Measurements from ENCODE around the gene BCAS4. TPM values are rescaled to one million over a fixed set of nuclear protein-coding genes. Genes with fewer than 3 reads are reported as not detected.
A peak's percentile ranks its signal among the peaks of the same experiment; 100 is the strongest.

Gene BCAS4
- total RNA-seq, 2 experiments from 2014 or later: 19.0 to 20.9 TPM

DNA sequence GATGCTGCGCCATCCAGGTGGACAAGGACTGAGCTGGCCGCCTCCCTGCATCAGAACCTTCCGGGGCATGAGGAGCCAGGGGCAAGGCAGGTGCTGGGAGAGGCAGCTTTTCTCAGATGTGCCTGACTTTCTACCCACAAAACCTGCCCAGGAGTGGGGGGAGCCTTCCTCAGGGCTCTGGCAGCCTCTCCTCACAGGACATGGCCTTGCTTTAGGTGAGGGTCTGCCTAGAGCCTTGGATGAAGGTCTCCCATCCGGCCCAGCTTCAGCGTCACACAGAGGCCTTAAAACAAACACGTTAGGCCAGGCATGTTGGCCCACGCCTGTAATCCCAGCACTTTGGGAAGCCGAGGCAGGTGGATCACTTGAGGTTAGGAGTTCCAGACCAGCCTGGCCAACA is 7.4 kb downstream of the BCAS4 start:
- peaks cover 26% of the 10 kb centered on the region for H3K4me1 Mint-ChIP-seq (ENCODE audit: low read depth)
- DNase-seq (no peak), ATAC-seq (ENCODE audit: poor library complexity) (no peak)
- H3K36me3 Mint-ChIP-seq (ENCODE audit: low read depth): peaks cover 5% of the 10 kb centered on the region
- no peaks in the 10 kb centered on the region for H3K36me3 ChIP-seq (ENCODE audit: insufficient read depth, low read length)
- H3K27ac ChIP-seq (ENCODE audit: low read depth in 1 of 2, low read length in 2 of 2): no peak overlapping the region
- TF ChIP-seq, protein P1, sequence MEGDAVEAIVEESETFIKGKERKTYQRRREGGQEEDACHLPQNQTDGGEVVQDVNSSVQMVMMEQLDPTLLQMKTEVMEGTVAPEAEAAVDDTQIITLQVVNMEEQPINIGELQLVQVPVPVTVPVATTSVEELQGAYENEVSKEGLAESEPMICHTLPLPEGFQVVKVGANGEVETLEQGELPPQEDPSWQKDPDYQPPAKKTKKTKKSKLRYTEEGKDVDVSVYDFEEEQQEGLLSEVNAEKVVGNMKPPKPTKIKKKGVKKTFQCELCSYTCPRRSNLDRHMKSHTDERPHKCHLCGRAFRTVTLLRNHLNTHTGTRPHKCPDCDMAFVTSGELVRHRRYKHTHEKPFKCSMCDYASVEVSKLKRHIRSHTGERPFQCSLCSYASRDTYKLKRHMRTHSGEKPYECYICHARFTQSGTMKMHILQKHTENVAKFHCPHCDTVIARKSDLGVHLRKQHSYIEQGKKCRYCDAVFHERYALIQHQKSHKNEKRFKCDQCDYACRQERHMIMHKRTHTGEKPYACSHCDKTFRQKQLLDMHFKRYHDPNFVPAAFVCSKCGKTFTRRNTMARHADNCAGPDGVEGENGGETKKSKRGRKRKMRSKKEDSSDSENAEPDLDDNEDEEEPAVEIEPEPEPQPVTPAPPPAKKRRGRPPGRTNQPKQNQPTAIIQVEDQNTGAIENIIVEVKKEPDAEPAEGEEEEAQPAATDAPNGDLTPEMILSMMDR (IDR thresholded peaks at IDR 0.05): no peak
- ChIA-PET CTCF (interaction anchor here (1.3 to 2.3 kb wide), 2 partner anchors 9 to 12 kb away, joined by 5 read pairs; no protein-coding TSS in a partner anchor), POLR2A (interaction anchor here (0.6 kb wide), 1 partner anchor 24 kb away, joined by 3 read pairs; no protein-coding TSS in a partner anchor)
- no peak overlapping the region for H3K4me3 ChIP-seq (ENCODE audit: low read length)
- no peak overlapping the region for H3K27ac Mint-ChIP-seq
- no peaks in the 10 kb centered on the region for H3K27me3 Mint-ChIP-seq
- no peak overlapping the region for H3K4me3 Mint-ChIP-seq
- H3K9me3 ChIP-seq (ENCODE audit: control insufficient read depth in 1 of 2, insufficient read depth in 1 of 2, low read length in 2 of 2): no peaks in the 10 kb centered on the region
- H3K9me3 Mint-ChIP-seq: no peaks in the 10 kb centered on the region
- H3K4me1 ChIP-seq (ENCODE audit: insufficient read depth, low read length): peaks cover 18% of the 10 kb centered on the region
- no peaks in the 10 kb centered on the region for H3K27me3 ChIP-seq (ENCODE audit: control insufficient read depth in 1 of 2, insufficient read depth in 2 of 2, low read length in 2 of 2)
- intact Hi-C loops (cut with DNase I, micrococcal nuclease): no loop called here

GRCh38 chr20:50804437-50805348 is 9.8 kb downstream of the BCAS4 start:
- intact Hi-C loops (cut with DNase I, micrococcal nuclease): no loop called here
- peaks cover 39% of the 10 kb centered on the region for H3K4me1 Mint-ChIP-seq (ENCODE audit: low read depth)
- ATAC-seq (ENCODE audit: poor library complexity) (peak; percentile 96), DNase-seq (peak in 10 of 14 experiments; percentile 9 to 70 (median 34))
- no peaks in the 10 kb centered on the region for H3K27me3 Mint-ChIP-seq
- H3K36me3 ChIP-seq (ENCODE audit: insufficient read depth, low read length): no peaks in the 10 kb centered on the region
- ChIA-PET POLR2A (interaction anchor here (1.2 to 1.7 kb wide), 2 partner anchors 10 to 13 kb away, joined by 3 to 8 read pairs; partner anchors contain the start of gene BCAS4), CTCF (interaction anchor here (1.0 to 2.3 kb wide), 4 partner anchors 10 to 127 kb away, joined by 3 to 10 read pairs (median 4); partner anchors contain the start of genes ADNP and BCAS4)
- H3K4me1 ChIP-seq (ENCODE audit: insufficient read depth, low read length): peaks cover 18% of the 10 kb centered on the region
- H3K9me3 Mint-ChIP-seq: no peaks in the 10 kb centered on the region
- H3K27me3 ChIP-seq (ENCODE audit: control insufficient read depth in 1 of 2, insufficient read depth in 2 of 2, low read length in 2 of 2): no peaks in the 10 kb centered on the region
- no peaks in the 10 kb centered on the region for H3K9me3 ChIP-seq (ENCODE audit: control insufficient read depth in 1 of 2, insufficient read depth in 1 of 2, low read length in 2 of 2)
- no peak overlapping the region for H3K4me3 ChIP-seq (ENCODE audit: low read length)
- H3K27ac Mint-ChIP-seq: peak overlapping the region; percentile 86
- H3K36me3 Mint-ChIP-seq (ENCODE audit: low read depth): no peaks in the 10 kb centered on the region
- H3K4me3 Mint-ChIP-seq: peak overlapping the region; percentile 60
- peak overlapping the region; percentile 23 to 43 for H3K27ac ChIP-seq (ENCODE audit: low read depth in 1 of 2, low read length in 2 of 2)
- TF ChIP-seq, protein P1 (IDR thresholded peaks at IDR 0.05): no peak

DNA sequence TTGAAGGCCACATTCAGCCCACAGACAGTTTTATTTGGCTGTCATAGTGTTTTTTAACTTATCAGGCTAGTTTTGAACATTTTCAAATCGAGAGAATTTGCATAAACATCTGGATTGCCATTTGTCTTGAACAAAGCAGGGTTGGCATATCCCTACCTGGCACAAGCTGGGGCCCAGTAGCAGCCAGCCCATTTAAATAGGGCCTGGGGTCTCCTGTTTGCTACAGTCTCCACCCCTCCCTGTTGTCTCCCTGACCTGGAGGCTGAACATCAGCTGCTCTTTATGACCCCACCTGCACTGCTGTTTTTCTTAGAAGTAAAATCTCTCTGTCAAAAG is 10.5 kb downstream of the BCAS4 start:
- no peaks in the 10 kb centered on the region for H3K9me3 Mint-ChIP-seq
- H3K36me3 ChIP-seq (ENCODE audit: insufficient read depth, low read length): no peaks in the 10 kb centered on the region
- intact Hi-C loops (cut with DNase I, micrococcal nuclease): no loop called here
- H3K27ac Mint-ChIP-seq: peak overlapping the region; percentile 86
- ChIA-PET CTCF (interaction anchor here (1.0 kb wide), 1 partner anchor 15 kb away, joined by 3 read pairs; no protein-coding TSS in a partner anchor), POLR2A (interaction anchor here (1.0 to 1.1 kb wide), 2 partner anchors 10 to 12 kb away, joined by 3 to 6 read pairs; partner anchors contain the start of gene BCAS4)
- TF ChIP-seq, protein P1 (IDR thresholded peaks at IDR 0.05): no peak
- H3K9me3 ChIP-seq (ENCODE audit: control insufficient read depth in 1 of 2, insufficient read depth in 1 of 2, low read length in 2 of 2): no peaks in the 10 kb centered on the region
- no peaks in the 10 kb centered on the region for H3K27me3 Mint-ChIP-seq
- peaks cover 18% of the 10 kb centered on the region for H3K4me1 ChIP-seq (ENCODE audit: insufficient read depth, low read length)
- no peak overlapping the region for H3K4me3 ChIP-seq (ENCODE audit: low read length)
- H3K36me3 Mint-ChIP-seq (ENCODE audit: low read depth): no peaks in the 10 kb centered on the region
- H3K4me3 Mint-ChIP-seq: peak overlapping the region; percentile 60
- ATAC-seq (ENCODE audit: poor library complexity) (no peak), DNase-seq (no peak)
- H3K4me1 Mint-ChIP-seq (ENCODE audit: low read depth): peaks cover 44% of the 10 kb centered on the region
- no peaks in the 10 kb centered on the region for H3K27me3 ChIP-seq (ENCODE audit: control insufficient read depth in 1 of 2, insufficient read depth in 2 of 2, low read length in 2 of 2)
- H3K27ac ChIP-seq (ENCODE audit: low read depth in 1 of 2, low read length in 2 of 2): peak overlapping the region; percentile 23 to 43

Data from CD4-positive, alpha-beta T cell (primary cell).